HEK293 (cell line): ENCODE results near the gene MSL3B.

ENCODE experiments used
- CTCF ChIA-PET: fragments of 350-600 bp; formaldehyde crosslinking; extraction: SDS; loops from one replicate; lab custom pipeline; 2021; ENCODE audit warnings: antibody characterized with exemption; lab: Yijun Ruan, JAX
- POLR2A ChIA-PET: fragments of 300-600 bp; formaldehyde crosslinking; extraction: SDS; loops from one replicate; lab custom pipeline; 2020; ENCODE audit warnings: antibody characterized with exemption, inconsistent platforms; lab: Yijun Ruan, JAX
- H3K27ac ChIP-seq: fragments of 200-500 bp; sonication (Bioruptor generic); 2 replicates; pipeline ENCODE4 v1.5.1; 2014; ENCODE audit warnings: low read depth, low read length, control low read depth, inconsistent platforms; ENCODE audit errors: extremely low read depth
- H3K36me3 ChIP-seq, 2 experiments: fragments of 200-500 bp in 1 of 2; sonication (Bioruptor generic) in 1 of 2; 1 replicate in 1 of 2; 2 replicates in 1 of 2; pipeline ENCODE4 v1.5.1; 2014 to 2017; ENCODE audit warnings: inconsistent platforms in 2 of 2, low read length in 2 of 2; ENCODE audit not compliant: control insufficient read depth in 2 of 2, insufficient read depth in 1 of 2
- H3K4me1 ChIP-seq: fragments of 200-500 bp; sonication (Bioruptor generic); 2 replicates; pipeline ENCODE4 v1.5.1; 2014; ENCODE audit warnings: mild to moderate bottlenecking, low read length, inconsistent platforms; ENCODE audit not compliant: control insufficient read depth, insufficient read depth
- H3K4me3 ChIP-seq: 2 replicates; pipeline ENCODE4 v1.5.1; 2011; ENCODE audit warnings: low read depth, mild to moderate bottlenecking, control low read depth, low read length, moderate library complexity
- H3K9me3 ChIP-seq: fragments of 200-500 bp; sonication (Bioruptor generic); 2 replicates; pipeline ENCODE4 v1.5.1; 2014; ENCODE audit warnings: low read depth, low read length, inconsistent platforms; ENCODE audit not compliant: control insufficient read depth, insufficient read depth
- KLF7 ChIP-seq: fragments of 450-650 bp; formaldehyde crosslinking; IDR thresholded peaks from 2 replicates; pipeline ENCODE4 v1.5.1; 2016; ENCODE audit warnings: missing biosample characterization, missing genetic modification characterization, borderline replicate concordance
- MZF1 ChIP-seq: fragments of 450-650 bp; formaldehyde crosslinking; IDR thresholded peaks from 2 replicates; pipeline ENCODE4 v1.5.1; 2017; ENCODE audit warnings: missing biosample characterization, missing genetic modification characterization, borderline replicate concordance
- PRDM1 ChIP-seq: fragments of 450-650 bp; formaldehyde crosslinking; IDR thresholded peaks from 2 replicates; pipeline ENCODE4; 2016; ENCODE audit warnings: missing biosample characterization, missing genetic modification characterization
- PRDM10 ChIP-seq: fragments of 450-650 bp; formaldehyde crosslinking; IDR thresholded peaks from 2 replicates; pipeline ENCODE4 v1.5.1; 2016; ENCODE audit warnings: missing biosample characterization, missing genetic modification characterization
- SALL2 ChIP-seq: fragments of 450-650 bp; formaldehyde crosslinking; IDR thresholded peaks from 2 replicates; pipeline ENCODE4 v1.5.0; 2017; ENCODE audit warnings: missing biosample characterization, mild to moderate bottlenecking, missing genetic modification characterization, borderline replicate concordance
- TCF7L2 ChIP-seq: IDR thresholded peaks from 2 replicates; pipeline ENCODE4 v1.6.1; 2011; ENCODE audit warnings: low read depth, mild to moderate bottlenecking, inconsistent platforms, low read length, moderate library complexity, borderline replicate concordance
- ZFP41 ChIP-seq: fragments of 450-650 bp; formaldehyde crosslinking; IDR thresholded peaks from 2 replicates; pipeline ENCODE4 v1.5.1; 2016; ENCODE audit warnings: missing biosample characterization, missing genetic modification characterization, borderline replicate concordance
- ZIC2 ChIP-seq: fragments of 450-650 bp; formaldehyde crosslinking; IDR thresholded peaks from 2 replicates; pipeline ENCODE4 v1.5.1; 2016; ENCODE audit warnings: missing biosample characterization, missing genetic modification characterization
- ZNF140 ChIP-seq: fragments of 450-650 bp; formaldehyde crosslinking; IDR thresholded peaks from 2 replicates; pipeline ENCODE4 v1.5.1; 2016; ENCODE audit warnings: missing biosample characterization, missing genetic modification characterization
- ZNF169 ChIP-seq: fragments of 450-650 bp; formaldehyde crosslinking; IDR thresholded peaks from 2 replicates; pipeline ENCODE4 v1.5.1; 2016; ENCODE audit warnings: missing biosample characterization, missing genetic modification characterization
- ZNF174 ChIP-seq: fragments of 450-650 bp; formaldehyde crosslinking; IDR thresholded peaks from 2 replicates; pipeline ENCODE4 v1.5.0; 2017; ENCODE audit warnings: missing biosample characterization, mild to moderate bottlenecking, missing genetic modification characterization
- ZNF341 ChIP-seq: fragments of 450-650 bp; formaldehyde crosslinking; IDR thresholded peaks from 2 replicates; pipeline ENCODE4; 2016; ENCODE audit warnings: low read depth, missing biosample characterization, missing genetic modification characterization
- ZNF394 ChIP-seq: fragments of 450-650 bp; formaldehyde crosslinking; IDR thresholded peaks from 2 replicates; pipeline ENCODE4 v1.5.1; 2016; ENCODE audit warnings: missing biosample characterization, missing genetic modification characterization, mild to moderate bottlenecking, moderate library complexity, borderline replicate concordance
- ZNF423 ChIP-seq: fragments of 450-650 bp; formaldehyde crosslinking; IDR thresholded peaks from 2 replicates; pipeline ENCODE4 v1.5.1; 2016; ENCODE audit warnings: missing biosample characterization, missing genetic modification characterization
- ZNF530 ChIP-seq: fragments of 450-650 bp; formaldehyde crosslinking; IDR thresholded peaks from 2 replicates; pipeline ENCODE4 v1.5.1; 2016; ENCODE audit warnings: low read depth, missing biosample characterization, missing genetic modification characterization
- ZNF623 ChIP-seq: fragments of 450-650 bp; formaldehyde crosslinking; IDR thresholded peaks from 2 replicates; pipeline ENCODE4 v1.5.1; 2016; ENCODE audit warnings: missing biosample characterization, missing genetic modification characterization
- ZNF629 ChIP-seq: fragments of 450-650 bp; formaldehyde crosslinking; IDR thresholded peaks from 2 replicates; pipeline ENCODE4 v1.5.1; 2017; ENCODE audit warnings: missing biosample characterization, missing genetic modification characterization
- ZNF645 ChIP-seq: fragments of 450-650 bp; formaldehyde crosslinking; IDR thresholded peaks from 2 replicates; pipeline ENCODE4; 2016; ENCODE audit warnings: missing biosample characterization, missing genetic modification characterization
- ZNF660 ChIP-seq: fragments of 450-650 bp; IDR thresholded peaks from 2 replicates; pipeline ENCODE4 v1.5.1; 2018; ENCODE audit warnings: missing biosample characterization, mild to moderate bottlenecking, missing genetic modification characterization
- ZNF747 ChIP-seq: fragments of 450-650 bp; formaldehyde crosslinking; IDR thresholded peaks from 2 replicates; pipeline ENCODE4 v1.5.1; 2016; ENCODE audit warnings: missing biosample characterization, missing genetic modification characterization
- ZSCAN30 ChIP-seq: fragments of 450-650 bp; IDR thresholded peaks from 2 replicates; pipeline ENCODE4 v1.5.1; 2018; ENCODE audit warnings: missing biosample characterization, mild to moderate bottlenecking, missing genetic modification characterization, moderate library complexity
- TF ChIP-seq, protein P1 (sequence below): fragments of 450-650 bp; formaldehyde crosslinking; IDR thresholded peaks from 2 replicates; pipeline ENCODE4 v1.5.1; 2016; ENCODE audit warnings: missing biosample characterization, missing genetic modification characterization
- TF ChIP-seq, protein P2 (sequence below): fragments of 450-650 bp; formaldehyde crosslinking; IDR thresholded peaks from 2 replicates; pipeline ENCODE4 v1.5.1; 2016; ENCODE audit warnings: missing biosample characterization, missing genetic modification characterization, low read depth

MSL3B gene

GRCh38 chr2:233828546-233829192 lies 39.5 kb downstream of the MSL3B start:
- Histone ChIP-seq H3K4me1 (no peaks in the 10 kb centered on the region), H3K4me3 (no peak overlapping the region), H3K27ac (no peak overlapping the region), H3K9me3 (no peaks in the 10 kb centered on the region), H3K36me3 (peaks cover 0 to 9% of the 10 kb centered on the region in 2 experiments; a peak in 1 of 3 replicates)
- ChIA-PET CTCF (interaction anchor here (0.7 kb wide), 1 partner anchor 28 kb away, joined by 4 read pairs; no protein-coding TSS in a partner anchor), POLR2A (no interaction called here)
- TF ChIP-seq ZNF629 (tag by site-specific recombination) = no peak
- TF ChIP-seq KLF7 (tag by site-specific recombination) = no peak
- no peak for TF ChIP-seq ZFP41
- TF ChIP-seq ZNF747 = no peak
- TF ChIP-seq TCF7L2 = no peak
- no peak for TF ChIP-seq ZNF423 (tag by site-specific recombination)
- no peak for TF ChIP-seq ZNF645 (tag by site-specific recombination)
- TF ChIP-seq, protein P1, sequence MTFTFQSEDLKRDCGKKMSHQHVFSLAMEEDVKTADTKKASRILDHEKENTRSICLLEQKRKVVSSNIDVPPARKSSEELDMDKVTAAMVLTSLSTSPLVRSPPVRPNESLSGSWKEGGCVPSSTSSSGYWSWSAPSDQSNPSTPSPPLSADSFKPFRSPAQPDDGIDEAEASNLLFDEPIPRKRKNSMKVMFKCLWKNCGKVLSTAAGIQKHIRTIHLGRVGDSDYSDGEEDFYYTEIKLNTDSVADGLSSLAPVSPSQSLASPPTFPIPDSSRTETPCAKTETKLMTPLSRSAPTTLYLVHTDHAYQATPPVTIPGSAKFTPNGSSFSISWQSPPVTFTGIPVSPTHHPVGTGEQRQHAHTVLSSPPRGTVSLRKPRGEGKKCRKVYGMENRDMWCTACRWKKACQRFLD (tag by site-specific recombination) = no peak
- TF ChIP-seq, protein P2, sequence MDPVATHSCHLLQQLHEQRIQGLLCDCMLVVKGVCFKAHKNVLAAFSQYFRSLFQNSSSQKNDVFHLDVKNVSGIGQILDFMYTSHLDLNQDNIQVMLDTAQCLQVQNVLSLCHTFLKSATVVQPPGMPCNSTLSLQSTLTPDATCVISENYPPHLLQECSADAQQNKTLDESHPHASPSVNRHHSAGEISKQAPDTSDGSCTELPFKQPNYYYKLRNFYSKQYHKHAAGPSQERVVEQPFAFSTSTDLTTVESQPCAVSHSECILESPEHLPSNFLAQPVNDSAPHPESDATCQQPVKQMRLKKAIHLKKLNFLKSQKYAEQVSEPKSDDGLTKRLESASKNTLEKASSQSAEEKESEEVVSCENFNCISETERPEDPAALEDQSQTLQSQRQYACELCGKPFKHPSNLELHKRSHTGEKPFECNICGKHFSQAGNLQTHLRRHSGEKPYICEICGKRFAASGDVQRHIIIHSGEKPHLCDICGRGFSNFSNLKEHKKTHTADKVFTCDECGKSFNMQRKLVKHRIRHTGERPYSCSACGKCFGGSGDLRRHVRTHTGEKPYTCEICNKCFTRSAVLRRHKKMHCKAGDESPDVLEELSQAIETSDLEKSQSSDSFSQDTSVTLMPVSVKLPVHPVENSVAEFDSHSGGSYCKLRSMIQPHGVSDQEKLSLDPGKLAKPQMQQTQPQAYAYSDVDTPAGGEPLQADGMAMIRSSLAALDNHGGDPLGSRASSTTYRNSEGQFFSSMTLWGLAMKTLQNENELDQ = no peak
- TF ChIP-seq ZIC2 (tag by site-specific recombination) = no peak
- no peak for TF ChIP-seq SALL2 (tag by site-specific recombination)
- TF ChIP-seq ZNF394 (tag by site-specific recombination) = no peak
- no peak for TF ChIP-seq ZNF140
- TF ChIP-seq PRDM1 (tag by site-specific recombination) = no peak
- no peak for TF ChIP-seq ZNF174 (tag by site-specific recombination)

- no peak overlapping the region for H3K27ac ChIP-seq
- CTCF ChIA-PET = no interaction called here
- no peaks in the 10 kb centered on the region for H3K36me3 ChIP-seq
- H3K9me3 ChIP-seq = no peaks in the 10 kb centered on the region
- TF ChIP-seq ZNF623 (tag by site-specific recombination) (no peak), ZNF530 (tag by site-specific recombination) (no peak), MZF1 (tag by site-specific recombination) (no peak)
- POLR2A ChIA-PET = no interaction called here
- no peak overlapping the region for H3K4me3 ChIP-seq
- no peaks in the 10 kb centered on the region for H3K4me1 ChIP-seq
Observed at GRCh38 chr2:233824373-233824772, 43.8 kb downstream of the MSL3B start.

GRCh38 chr2:233823731-233824121 lies 44.5 kb downstream of the MSL3B start:
- Histone ChIP-seq H3K27ac (no peak overlapping the region), H3K36me3 (no peaks in the 10 kb centered on the region), H3K4me1 (no peaks in the 10 kb centered on the region), H3K4me3 (no peak overlapping the region), H3K9me3 (no peaks in the 10 kb centered on the region)
- ChIA-PET POLR2A (no interaction called here), CTCF (no interaction called here)
- no peak for TF ChIP-seq ZNF169 (tag by site-specific recombination)
- TF ChIP-seq ZNF623 (tag by site-specific recombination) = no peak
- no peak for TF ChIP-seq ZNF530 (tag by site-specific recombination)
- TF ChIP-seq PRDM10 = no peak
- no peak for TF ChIP-seq ZSCAN30 (tag by site-specific recombination)
- TF ChIP-seq, protein P1 (tag by site-specific recombination) = no peak
- no peak for TF ChIP-seq ZNF660 (tag by site-specific recombination)
- no peak for TF ChIP-seq ZNF341
